CD4-positive, alpha-beta T cell treated with Interleukin-15 for 1 hour (primary cell): ENCODE results near the gene ITGA8.
"Not testable (repeated sequence)": the region's sequence is repeated elsewhere in the genome, so short reads cannot be mapped to it uniquely, and the experiment has no call there.

Source experiments
- DNase-seq: peaks from one replicate; pipeline ENCODE4 v3.0.0-alpha.2; 2020

ITGA8 gene

DNA sequence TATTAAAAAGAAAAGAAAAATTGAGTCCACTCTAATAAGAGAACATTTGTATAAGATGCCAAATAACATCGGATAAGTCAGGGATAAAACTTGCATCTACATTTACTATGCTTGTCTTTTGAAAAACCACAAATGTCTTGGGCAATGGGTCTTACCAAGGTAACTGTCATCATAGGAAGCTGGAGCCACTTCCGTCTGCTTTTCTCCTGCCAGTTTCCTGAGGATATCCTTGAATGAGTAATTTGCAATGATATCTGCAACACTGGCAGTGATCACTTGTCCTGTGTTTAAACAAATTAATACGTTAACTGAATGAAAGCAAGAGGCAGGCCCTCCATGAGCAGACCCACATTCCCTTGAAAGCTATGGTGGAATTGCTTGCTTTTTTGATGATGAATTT is 47.3 kb downstream of the ITGA8 start:
- no peak for DNase-seq

- no peak for DNase-seq
These were observed 48.8 kb downstream of the ITGA8 start for GRCh38 chr10:15670880-15671279.

- no peak for DNase-seq
These were observed 58.1 kb downstream of the ITGA8 start for GRCh38 chr10:15661574-15661973.

GRCh38 chr10:15660990-15661389 is 58.7 kb downstream of the ITGA8 start:
- no peak for DNase-seq

GRCh38 chr10:15658069-15658702 is 61.5 kb downstream of the ITGA8 start:
- DNase-seq = no peak

DNA sequence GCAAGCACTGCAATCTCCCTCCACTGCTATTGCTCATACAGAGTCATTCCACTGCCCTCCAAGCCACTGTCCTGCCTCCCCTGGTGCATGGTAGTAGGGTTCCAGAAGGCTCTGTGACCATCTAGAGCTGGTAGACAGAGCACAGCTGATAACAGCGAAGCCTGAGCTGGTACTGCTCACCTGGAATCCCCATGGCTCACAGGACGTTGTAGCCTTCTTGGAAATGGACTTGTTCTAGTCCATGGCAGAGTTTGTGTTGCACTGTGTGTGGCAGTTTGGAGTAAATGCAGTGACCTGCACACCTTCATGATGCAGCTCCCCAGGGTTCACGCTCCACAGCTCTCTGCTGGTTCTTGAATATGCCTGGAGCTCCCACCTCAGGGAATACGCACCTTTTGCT is 67.0 kb downstream of the ITGA8 start:
- DNase-seq = no peak

DNA sequence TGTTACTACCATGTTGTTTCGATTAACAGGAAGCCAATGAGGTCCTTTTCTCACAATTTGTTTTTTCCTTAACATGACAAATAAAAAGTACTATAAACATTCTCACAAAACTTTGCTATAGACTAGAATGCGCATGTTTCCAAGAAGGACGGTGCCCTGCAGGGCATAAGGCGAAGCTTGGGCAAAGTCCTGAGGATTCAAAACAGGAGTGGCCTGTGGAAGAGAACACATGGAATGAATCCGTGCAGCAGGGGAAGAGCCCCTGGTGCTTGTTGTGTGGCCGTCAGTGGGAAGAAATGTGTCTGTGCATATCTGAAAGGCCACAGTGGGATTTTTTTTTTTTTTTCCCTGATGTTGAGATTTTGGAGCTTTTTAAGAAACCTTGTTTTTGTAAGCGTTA is 67.6 kb downstream of the ITGA8 start:
- DNase-seq = no peak

DNA sequence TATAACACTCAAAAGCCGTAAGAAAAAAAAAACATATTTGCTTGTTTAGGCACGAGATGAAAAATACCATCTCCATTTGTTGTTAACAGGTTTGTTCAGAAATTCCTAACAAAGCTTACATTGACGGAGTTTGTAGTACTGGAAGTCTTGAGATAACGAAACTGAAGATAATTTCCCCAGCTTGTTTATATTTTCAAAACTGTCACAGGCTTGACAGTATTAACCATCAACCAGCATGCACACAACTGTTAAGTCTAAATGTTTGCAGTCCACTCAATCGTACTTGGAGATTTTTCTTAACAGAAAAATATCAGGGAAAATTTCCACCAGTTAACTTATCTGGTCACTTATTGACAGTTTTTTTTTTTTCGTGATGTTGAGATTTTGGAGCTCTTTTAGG is 68.5 kb downstream of the ITGA8 start:
- DNase-seq = no peak

DNA sequence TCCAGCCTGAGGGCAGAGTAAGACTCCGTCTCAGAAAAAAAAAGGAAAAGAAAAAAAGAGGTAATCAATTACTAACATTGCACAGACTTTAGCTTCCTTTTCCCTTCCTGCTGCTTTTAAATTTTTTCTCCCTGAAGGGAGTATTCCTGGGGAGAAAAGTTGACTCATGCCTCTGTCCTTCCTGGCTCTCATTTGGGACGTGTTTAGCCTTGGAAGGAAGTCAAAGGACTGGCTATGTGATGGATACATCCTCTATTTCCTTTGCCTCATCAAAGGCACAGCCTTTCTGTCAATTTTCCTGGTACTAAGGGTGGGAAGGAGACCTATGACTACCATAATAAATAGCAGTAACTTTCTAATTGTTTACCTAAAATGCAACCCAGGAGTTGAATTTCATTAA is 77.6 kb downstream of the ITGA8 start:
- DNase-seq = no peak

- no peak for DNase-seq
These were observed 79.1 kb downstream of the ITGA8 start for GRCh38 chr10:15640536-15641085.

- no peak for DNase-seq
These were observed 83.3 kb downstream of the ITGA8 start for GRCh38 chr10:15636446-15636845.

GRCh38 chr10:15632456-15633091 is 87.1 kb downstream of the ITGA8 start:
- DNase-seq = no peak

DNA sequence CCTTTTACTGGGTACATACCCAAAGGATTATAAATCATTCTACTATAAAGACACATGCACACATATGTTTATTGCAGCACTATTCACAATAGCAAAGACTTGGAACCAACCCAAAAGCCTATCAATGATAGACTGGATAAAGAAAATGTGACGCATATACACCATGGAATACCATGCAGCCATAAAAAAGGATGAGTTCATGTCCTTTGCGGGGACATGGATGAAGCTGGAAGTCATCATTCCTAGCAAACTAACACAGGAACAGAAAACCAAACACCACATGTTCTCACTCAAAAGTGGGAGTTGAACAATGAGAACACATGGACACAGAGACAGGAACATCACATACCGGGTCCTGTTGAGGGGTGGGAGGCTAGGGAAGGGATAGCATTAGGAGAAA is 88.5 kb downstream of the ITGA8 start:
- DNase-seq = not testable (repeated sequence)

DNA sequence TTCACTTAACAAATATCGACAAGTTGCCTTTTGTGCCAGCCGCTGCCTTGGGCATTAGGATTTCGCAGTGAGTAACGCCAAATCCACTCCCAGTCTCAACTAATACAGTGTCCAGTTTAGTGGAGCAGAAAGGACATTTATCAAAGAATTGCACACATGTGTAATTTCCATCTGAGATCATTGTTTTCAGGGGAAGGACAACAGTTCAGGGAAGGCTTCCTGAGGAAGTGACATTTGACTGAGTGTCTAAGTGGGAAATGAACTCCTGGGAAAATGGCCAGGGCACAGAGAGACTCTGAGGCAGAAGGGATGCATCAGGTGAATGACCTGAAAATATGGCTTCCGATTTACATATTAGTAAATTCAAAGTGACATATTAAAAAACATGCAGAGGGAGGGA is 89.4 kb downstream of the ITGA8 start:
- DNase-seq = no peak

- DNase-seq = no peak
These were observed 92.0 kb downstream of the ITGA8 start for GRCh38 chr10:15627617-15628196.

GRCh38 chr10:15626937-15627336 is 92.8 kb downstream of the ITGA8 start:
- no peak for DNase-seq

DNA sequence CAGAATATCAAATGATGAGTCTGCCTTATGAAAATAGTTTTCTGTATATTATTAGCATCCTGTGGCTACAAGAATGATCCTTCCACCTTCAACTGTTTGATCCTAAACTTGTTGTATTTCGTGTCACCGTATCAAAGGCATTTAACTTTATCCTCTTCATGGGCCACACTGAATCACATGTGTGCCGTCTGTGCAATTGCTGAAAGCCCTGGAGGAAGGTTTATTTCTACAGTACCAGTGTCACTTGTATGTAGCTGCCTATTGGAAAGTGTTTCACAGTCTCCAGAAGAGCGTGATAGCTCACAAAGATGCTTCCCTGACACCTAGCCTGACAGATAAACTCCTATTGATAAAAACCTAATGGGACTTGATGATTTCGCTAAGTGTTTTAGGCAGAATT is 94.5 kb downstream of the ITGA8 start:
- no peak for DNase-seq

DNA sequence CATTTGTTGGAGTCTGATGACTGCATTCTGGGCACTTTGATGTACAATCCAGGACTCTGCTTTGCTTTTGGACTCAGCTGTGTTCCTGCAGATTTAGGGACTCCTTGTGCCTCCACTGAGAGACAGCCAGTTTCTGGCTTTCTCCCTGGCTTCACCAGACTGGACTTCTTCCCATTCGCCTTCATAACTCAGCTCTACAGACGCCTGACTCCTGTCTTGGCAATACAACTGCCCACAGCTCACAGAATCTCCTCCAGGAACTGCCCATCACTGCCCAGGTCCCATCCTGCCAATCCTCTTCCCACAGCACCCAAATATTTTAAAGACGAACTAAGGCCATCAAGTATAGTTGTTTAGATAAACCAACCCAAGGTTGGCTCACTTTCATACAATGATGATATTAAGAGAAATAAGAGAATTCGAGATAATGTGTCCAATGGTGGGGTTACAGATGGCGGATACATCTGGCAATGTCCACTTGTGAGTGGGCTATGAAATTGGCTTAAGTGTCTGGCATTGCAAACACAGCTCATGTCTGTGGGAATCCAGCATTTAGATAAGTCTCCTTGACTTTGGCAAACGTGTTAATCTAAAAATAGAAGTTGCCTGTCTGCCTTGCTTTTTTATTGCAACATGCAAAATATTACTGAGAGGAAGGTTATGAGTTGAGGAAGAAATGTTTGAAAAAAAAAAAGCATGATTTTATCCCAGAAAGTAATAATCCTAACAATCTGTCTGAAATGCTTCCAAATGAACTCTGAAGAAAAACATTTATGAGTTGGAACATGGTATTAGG is 95.1 kb downstream of the ITGA8 start:
- no peak for DNase-seq

DNA sequence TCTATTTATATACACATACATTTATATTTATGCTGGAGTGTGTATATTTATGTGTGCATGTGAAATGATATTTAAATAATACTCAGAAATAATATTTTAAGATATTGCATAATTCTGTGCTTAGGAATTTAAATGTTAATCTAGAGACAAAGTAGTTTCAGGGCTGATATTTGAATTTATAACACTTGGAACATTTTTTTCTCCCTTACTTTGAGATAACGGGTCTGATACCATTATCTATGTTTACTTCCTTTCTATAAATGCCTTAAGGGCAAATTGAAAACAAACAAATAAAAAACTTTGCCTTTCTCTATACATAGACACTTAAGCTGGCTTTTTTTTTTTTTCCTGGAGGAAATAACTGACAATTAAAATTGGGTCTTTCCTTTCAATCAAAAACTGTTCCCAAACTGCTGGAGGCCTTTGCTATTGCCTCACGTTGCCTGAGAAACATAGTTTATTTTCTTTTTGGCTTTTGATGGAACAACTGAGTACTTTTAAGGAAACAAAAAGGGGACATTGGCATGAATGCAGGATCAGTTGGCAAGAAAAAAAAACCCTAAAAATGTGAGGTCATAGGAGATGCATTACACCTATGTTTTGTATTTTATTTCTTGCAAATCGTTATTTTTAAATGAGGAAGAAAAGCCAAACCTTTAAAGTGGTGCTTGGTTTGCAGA is 98.7 kb downstream of the ITGA8 start:
- DNase-seq = no peak

- no peak for DNase-seq
These were observed 99.4 kb downstream of the ITGA8 start for GRCh38 chr10:15620337-15620736.

DNA sequence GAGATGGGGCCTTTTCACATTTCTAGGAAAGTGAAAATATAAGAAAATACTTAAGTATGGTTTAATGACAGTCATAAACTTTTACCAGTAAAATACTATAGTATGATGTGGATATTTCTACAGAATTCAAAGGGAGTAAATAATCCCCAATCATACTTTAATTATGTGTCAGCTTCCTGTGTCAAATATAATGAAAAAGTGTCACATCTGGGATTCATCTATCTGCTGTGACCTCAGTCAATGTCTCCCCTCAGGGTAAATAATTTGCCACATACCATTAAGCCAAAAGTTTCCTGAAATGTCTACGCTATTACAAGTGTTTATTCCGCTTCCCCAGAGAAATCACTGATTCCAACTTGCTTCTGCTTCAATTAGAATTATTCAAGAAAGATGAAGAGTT is 110.5 kb downstream of the ITGA8 start:
- DNase-seq = no peak

GRCh38 chr10:15606377-15606776 is 113.3 kb downstream of the ITGA8 start:
- no peak for DNase-seq
